ENCODE results near the gene MMD.
A peak's percentile ranks its signal among the peaks of the same experiment; 100 is the strongest.
"Not testable (repeated sequence)": the region's sequence is repeated elsewhere in the genome, so short reads cannot be mapped to it uniquely, and the experiment has no call there.

The MMD gene, protein sequence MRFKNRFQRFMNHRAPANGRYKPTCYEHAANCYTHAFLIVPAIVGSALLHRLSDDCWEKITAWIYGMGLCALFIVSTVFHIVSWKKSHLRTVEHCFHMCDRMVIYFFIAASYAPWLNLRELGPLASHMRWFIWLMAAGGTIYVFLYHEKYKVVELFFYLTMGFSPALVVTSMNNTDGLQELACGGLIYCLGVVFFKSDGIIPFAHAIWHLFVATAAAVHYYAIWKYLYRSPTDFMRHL

DNA sequence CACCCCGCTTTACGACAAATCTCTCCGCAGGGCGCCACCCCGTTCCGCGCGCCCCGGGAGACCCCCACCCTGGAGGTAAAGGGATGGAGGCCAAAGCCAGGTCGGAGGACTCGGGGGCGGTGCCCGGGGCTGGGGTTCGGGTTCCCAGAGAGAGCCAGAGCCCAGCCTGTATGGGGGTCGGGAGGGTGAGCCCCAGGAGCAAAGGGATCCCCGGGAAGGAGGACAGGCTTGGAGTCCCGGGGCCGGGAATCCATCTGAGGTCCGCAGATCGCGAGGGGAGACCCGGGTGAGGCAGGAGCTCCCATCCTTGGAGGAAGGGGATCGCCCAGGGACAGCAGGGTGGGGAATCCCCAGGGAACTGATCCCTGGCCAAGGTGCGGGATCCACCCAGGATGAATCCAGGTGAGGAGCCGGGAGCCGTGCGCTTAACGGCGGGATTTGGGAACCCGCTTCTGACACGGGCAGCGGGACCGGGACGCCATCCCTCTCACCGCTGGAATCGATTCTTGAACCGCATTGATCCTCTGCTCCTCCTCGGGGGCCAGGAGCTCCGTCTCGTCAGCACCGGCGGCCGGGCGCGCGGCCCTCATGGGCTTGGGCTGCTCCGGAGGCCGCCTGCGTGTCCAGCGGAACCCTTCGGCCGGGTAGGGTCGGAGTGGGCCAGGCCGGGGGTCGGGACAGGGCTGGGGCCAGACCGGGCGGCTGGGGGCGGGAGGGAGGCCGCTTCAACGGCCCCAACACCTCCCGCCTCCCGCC lies at the start of gene MMD:
Gene MMD (minus strand): TSS at position 657 of the 756 bp plus-strand sequence. CDS start 140 bp downstream, at position 517.
- peaks cover 45% of the 10 kb centered on the region for H3K4me1 ChIP-seq (ENCODE audit: control insufficient read depth, insufficient read depth, low read length)
- DNase-seq (ENCODE audit: low read depth) = peak; percentile 25

DNA sequence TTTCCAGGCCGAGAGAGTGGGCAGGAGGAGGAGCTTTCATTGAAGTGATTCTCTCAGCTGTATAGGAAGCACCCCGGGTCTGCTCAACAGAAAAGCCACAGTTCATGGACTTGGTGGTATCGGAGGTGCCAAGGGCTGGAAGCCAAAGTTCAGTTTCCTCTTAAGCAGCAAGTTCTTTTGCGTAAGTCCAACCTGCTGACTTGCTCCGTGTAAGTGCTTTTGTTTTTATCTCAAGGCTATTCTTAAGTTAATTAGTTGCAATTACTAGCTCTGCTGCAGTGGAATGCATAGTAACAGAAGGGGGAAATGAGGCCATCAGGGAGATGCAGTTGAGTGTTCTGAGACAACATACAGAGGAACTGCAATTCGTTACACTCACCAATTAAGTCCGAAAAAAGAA lies 45.0 kb upstream of the MMD start:
- Histone ChIP-seq H3K27me3 (replicated peaks; ENCODE audit: control insufficient read depth, insufficient read depth, low read length) (no peaks in the 10 kb centered on the region), H3K9me3 (ENCODE audit: control insufficient read depth, low read length) (no peaks in the 10 kb centered on the region), H3K4me3 (ENCODE audit: low read length) (no peak overlapping the region), H3K36me3 (ENCODE audit: control insufficient read depth, insufficient read depth, low read length, severe bottlenecking) (no peaks in the 10 kb centered on the region), H3K9ac (ENCODE audit: low read length) (no peak overlapping the region), H3K4me1 (ENCODE audit: control insufficient read depth, insufficient read depth, low read length) (peaks cover 14% of the 10 kb centered on the region)
- DNase-seq (ENCODE audit: low read depth) = no peak

More for the DNA sequence above, at the start of gene MMD:
- Histone ChIP-seq H3K36me3 (ENCODE audit: control insufficient read depth, insufficient read depth, low read length, severe bottlenecking) (no peaks in the 10 kb centered on the region), H3K4me3 (ENCODE audit: low read length) (peak within 1 kb of the TSS; percentile 98), H3K9me3 (ENCODE audit: control insufficient read depth, low read length) (no peaks in the 10 kb centered on the region), H3K9ac (ENCODE audit: low read length) (peak within 1 kb of the TSS; percentile 99), H3K27me3 (replicated peaks; ENCODE audit: control insufficient read depth, insufficient read depth, low read length) (no peaks in the 10 kb centered on the region)

DNA sequence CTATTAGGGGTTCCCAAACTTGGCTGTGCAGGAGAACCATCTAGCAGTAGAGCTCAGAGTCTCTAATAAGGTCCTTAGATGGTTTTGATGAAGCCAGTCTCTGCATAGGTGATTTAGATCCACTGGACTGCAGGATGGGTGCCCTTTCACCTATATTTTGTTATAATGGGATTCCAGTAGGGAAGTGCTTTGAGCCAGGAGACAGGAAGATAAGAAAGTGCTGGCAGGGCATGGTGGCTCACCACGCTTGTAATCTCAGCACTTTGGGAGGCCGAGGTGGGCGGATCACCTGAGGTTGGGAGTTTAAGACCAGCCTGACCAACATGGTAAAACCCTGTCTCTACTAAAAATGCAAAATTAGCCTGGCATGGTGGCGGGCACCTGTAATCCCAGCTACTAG lies 44.1 kb upstream of the MMD start:
- DNase-seq (ENCODE audit: low read depth) = not testable (repeated sequence)

DNA sequence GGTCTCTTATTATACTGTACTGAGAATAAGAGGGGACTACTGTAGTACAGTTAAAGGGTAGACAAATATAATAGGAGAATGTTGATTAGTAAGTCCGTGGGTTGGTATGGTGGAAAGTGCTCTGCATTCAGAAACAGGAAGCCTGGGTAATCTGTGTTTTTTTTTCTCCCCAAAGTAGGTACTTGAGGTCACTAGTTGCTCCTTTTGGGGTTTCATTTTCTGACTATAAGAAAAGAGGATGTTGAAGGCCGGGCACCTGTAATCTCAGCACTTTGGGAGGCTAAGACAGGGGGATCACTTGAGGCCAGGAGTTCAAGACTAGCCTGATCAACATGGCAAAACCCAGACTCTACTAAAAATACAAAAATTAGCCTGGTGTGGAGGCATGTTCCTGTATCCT lies 42.0 kb upstream of the MMD start:
- Histone ChIP-seq H3K27me3 (replicated peaks; ENCODE audit: control insufficient read depth, insufficient read depth, low read length) (no peaks in the 10 kb centered on the region), H3K9me3 (ENCODE audit: control insufficient read depth, low read length) (no peaks in the 10 kb centered on the region)

More for the DNA sequence above, 44.1 kb upstream of the MMD start:
- not testable (repeated sequence) for H3K9me3 ChIP-seq (ENCODE audit: control insufficient read depth, low read length); H3K27me3 ChIP-seq (replicated peaks; ENCODE audit: control insufficient read depth, insufficient read depth, low read length); H3K4me3 ChIP-seq (ENCODE audit: low read length); H3K36me3 ChIP-seq (ENCODE audit: control insufficient read depth, insufficient read depth, low read length, severe bottlenecking); H3K9ac ChIP-seq (ENCODE audit: low read length)
- H3K4me1 ChIP-seq (ENCODE audit: control insufficient read depth, insufficient read depth, low read length) = peaks cover 14% of the 10 kb centered on the region

DNA sequence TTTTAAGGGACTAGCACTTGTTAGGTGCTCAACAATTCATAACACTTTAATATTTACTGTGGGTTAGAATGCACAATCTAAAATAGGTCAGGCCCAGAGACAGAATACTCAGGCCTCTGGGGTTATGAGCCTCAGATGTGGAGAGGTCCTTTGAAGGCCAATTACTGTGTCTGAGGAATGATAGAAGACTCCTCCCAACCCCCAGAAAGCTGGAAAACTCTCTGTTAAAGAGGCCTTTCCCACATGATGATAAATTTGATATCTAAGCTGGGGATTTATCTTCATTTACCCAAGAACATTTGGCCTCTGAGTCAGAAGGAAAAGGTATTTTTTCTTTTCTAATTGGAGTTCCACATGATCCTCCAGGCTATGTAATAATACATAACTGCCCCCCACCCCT lies 41.1 kb upstream of the MMD start:
- Histone ChIP-seq H3K9me3 (ENCODE audit: control insufficient read depth, low read length) (no peaks in the 10 kb centered on the region), H3K4me1 (ENCODE audit: control insufficient read depth, insufficient read depth, low read length) (peaks cover 23% of the 10 kb centered on the region), H3K9ac (ENCODE audit: low read length) (no peak overlapping the region), H3K27me3 (replicated peaks; ENCODE audit: control insufficient read depth, insufficient read depth, low read length) (no peaks in the 10 kb centered on the region), H3K36me3 (ENCODE audit: control insufficient read depth, insufficient read depth, low read length, severe bottlenecking) (no peaks in the 10 kb centered on the region), H3K4me3 (ENCODE audit: low read length) (no peak overlapping the region)
- DNase-seq (ENCODE audit: low read depth) = no peak

More for the DNA sequence above, 42.0 kb upstream of the MMD start:
- no peak for DNase-seq (ENCODE audit: low read depth)
- Histone ChIP-seq H3K9ac (ENCODE audit: low read length) (no peak overlapping the region), H3K36me3 (ENCODE audit: control insufficient read depth, insufficient read depth, low read length, severe bottlenecking) (no peaks in the 10 kb centered on the region), H3K4me3 (ENCODE audit: low read length) (no peak overlapping the region), H3K4me1 (ENCODE audit: control insufficient read depth, insufficient read depth, low read length) (peaks cover 21% of the 10 kb centered on the region)

DNA sequence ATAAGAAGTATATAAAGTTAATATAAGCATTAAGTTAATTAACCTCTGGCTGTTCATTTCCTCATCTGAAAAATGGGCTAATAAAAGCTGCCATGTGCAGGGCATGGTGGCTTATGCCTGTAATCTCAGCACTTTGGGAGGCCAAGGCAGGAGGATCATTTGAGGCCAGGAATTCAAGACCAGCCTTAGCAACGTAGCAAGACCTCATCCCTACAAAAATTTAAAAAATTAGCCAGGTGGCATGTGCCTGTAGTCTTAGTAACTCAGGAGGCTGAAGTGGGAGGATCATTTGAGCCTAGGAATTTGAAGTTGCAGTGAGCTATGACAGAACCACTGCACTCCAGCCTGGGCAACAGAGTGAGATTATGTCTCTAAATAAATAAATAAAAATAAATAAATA lies 40.6 kb upstream of the MMD start:
- Histone ChIP-seq H3K27me3 (replicated peaks; ENCODE audit: control insufficient read depth, insufficient read depth, low read length) (no peaks in the 10 kb centered on the region), H3K9me3 (ENCODE audit: control insufficient read depth, low read length) (no peaks in the 10 kb centered on the region), H3K4me3 (ENCODE audit: low read length) (no peak overlapping the region), H3K9ac (ENCODE audit: low read length) (no peak overlapping the region), H3K4me1 (ENCODE audit: control insufficient read depth, insufficient read depth, low read length) (peaks cover 23% of the 10 kb centered on the region), H3K36me3 (ENCODE audit: control insufficient read depth, insufficient read depth, low read length, severe bottlenecking) (no peaks in the 10 kb centered on the region)
- no peak for DNase-seq (ENCODE audit: low read depth)

DNA sequence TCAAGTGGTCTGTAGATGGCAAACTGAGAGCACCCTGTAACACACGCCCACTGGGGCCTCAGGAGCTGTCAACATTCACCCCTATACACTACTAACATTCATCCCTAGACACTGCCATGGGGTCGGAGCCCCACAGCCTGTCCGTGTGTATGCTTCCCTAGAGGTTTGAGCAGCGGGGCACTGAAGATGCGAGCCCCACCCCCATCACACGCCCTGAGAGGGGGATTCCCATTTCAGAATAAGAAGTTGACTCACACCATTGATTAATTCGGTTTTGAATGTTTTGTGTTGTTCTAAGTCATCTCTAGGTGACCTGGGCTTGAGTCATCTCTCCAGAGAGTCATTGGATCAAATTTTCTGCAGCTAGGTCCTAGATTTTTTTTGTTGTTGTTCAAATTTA lies 37.3 kb upstream of the MMD start:
- peak overlapping the region; percentile 18 for H3K4me3 ChIP-seq (ENCODE audit: low read length)
- H3K9me3 ChIP-seq (ENCODE audit: control insufficient read depth, low read length) = no peaks in the 10 kb centered on the region
- peaks cover 50% of the 10 kb centered on the region for H3K4me1 ChIP-seq (ENCODE audit: control insufficient read depth, insufficient read depth, low read length)
- H3K36me3 ChIP-seq (ENCODE audit: control insufficient read depth, insufficient read depth, low read length, severe bottlenecking) = no peaks in the 10 kb centered on the region
- H3K27me3 ChIP-seq (replicated peaks; ENCODE audit: control insufficient read depth, insufficient read depth, low read length) = no peaks in the 10 kb centered on the region
- H3K9ac ChIP-seq (ENCODE audit: low read length) = no peak overlapping the region
- no peak for DNase-seq (ENCODE audit: low read depth)

DNA sequence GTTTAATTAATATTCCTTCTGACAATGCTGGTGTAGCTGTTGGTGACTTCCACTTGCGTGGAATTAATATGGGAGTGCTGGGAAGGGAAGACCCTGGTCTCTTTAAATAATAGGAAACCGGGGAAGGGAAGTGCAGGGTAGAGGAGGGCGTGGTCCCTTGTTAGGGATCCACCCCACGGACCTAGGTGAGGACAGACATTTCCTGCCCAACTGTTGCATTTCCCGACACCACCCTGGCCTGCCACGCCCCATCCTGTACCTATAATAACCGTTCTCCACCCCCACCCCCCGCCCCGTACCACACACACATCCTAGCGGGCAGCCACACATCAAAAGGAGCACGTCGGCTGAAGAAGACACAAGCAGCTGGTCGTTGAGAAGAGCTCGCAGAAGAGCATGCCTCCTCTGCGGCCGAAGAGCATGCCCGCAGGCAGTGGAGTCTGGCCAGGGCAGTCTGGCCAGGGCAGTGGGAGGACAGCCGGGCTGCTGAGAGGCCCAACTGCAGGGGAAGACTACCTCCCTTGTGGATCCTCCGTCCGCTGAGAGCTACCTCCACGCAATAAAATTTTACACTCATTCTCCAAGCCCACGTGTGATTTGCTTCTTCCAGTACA lies 36.8 kb upstream of the MMD start:
- DNase-seq (ENCODE audit: low read depth) = no peak
- Histone ChIP-seq H3K9ac (ENCODE audit: low read length) (no peak overlapping the region), H3K4me3 (ENCODE audit: low read length) (peak overlapping the region; percentile 18), H3K27me3 (replicated peaks; ENCODE audit: control insufficient read depth, insufficient read depth, low read length) (no peaks in the 10 kb centered on the region), H3K4me1 (ENCODE audit: control insufficient read depth, insufficient read depth, low read length) (peaks cover 55% of the 10 kb centered on the region), H3K36me3 (ENCODE audit: control insufficient read depth, insufficient read depth, low read length, severe bottlenecking) (no peaks in the 10 kb centered on the region), H3K9me3 (ENCODE audit: control insufficient read depth, low read length) (no peaks in the 10 kb centered on the region)

DNA sequence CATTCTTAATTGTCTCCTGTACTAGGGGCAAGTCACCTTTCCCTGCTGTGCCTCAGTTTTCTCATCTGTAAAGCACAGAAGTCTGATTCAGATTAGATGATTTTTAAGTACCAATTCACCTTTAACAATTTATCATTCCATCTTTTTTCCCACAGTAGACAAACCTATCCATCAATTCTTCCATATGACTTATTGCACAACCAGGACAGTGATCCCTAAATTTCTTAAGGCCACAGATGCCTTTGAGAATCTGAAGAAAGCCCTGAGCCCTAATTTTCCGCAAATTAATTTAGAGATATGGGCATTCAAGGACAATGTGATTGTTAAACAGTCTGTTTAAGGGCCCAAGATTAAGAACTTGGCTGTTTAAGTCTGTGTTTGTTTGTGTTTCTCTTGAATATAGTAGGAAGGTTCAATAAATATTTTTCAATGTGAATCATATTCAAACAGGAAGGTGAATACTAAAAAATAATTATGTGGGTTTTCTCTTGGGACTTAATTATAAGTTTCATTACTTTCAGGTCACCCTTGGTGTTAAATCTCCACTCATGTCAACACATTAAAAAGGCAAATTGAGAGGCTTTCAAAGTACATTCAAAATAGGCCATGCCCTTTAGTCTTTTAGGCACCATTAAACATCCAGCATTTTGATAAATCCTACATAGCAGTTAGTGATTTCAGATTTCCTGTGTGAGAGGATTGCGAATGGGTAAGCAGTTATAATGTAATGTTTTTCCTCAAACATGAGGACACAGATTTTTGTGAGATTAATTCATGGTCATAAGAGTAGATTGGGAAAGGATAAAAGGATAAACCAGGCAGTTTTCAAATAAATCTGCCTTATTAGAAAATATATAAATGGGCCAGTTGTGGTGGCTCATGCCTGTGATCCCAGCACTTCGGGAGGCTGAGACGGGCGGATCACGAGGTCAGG lies 34.9 kb upstream of the MMD start:
- no peak for DNase-seq (ENCODE audit: low read depth)
- Histone ChIP-seq H3K4me1 (ENCODE audit: control insufficient read depth, insufficient read depth, low read length) (peaks cover 65% of the 10 kb centered on the region), H3K9ac (ENCODE audit: low read length) (peak overlapping the region; percentile 47), H3K9me3 (ENCODE audit: control insufficient read depth, low read length) (no peaks in the 10 kb centered on the region), H3K27me3 (replicated peaks; ENCODE audit: control insufficient read depth, insufficient read depth, low read length) (no peaks in the 10 kb centered on the region), H3K36me3 (ENCODE audit: control insufficient read depth, insufficient read depth, low read length, severe bottlenecking) (no peaks in the 10 kb centered on the region), H3K4me3 (ENCODE audit: low read length) (no peak overlapping the region)

DNA sequence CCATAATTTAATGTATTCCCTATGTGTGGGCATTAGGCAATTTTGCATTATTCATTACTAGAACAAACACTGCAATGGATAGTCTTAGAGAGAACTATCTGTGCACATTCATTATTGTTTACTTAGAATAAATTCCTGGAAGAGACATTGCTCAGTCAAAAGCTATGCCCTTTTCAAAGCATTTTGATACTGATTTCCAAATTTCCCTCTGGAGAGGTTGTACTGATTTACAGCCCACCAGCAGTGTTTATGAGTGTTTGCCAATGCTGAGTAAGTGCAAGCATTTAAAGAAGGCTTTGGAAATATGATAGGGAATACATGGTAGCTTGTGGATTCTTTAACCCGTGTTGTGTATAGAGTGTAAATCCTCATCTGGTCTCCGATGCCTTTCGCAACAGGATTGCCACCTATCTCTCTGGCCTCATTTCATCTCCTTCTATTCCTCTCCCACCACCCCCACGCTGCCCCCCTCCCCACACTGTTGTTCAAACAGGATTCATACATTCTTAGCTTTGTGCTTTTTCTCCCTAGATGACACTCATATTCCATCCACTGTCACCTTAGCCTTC lies 33.4 kb upstream of the MMD start:
- peak; percentile 69 for DNase-seq (ENCODE audit: low read depth)
- Histone ChIP-seq H3K9me3 (ENCODE audit: control insufficient read depth, low read length) (no peaks in the 10 kb centered on the region), H3K36me3 (ENCODE audit: control insufficient read depth, insufficient read depth, low read length, severe bottlenecking) (no peaks in the 10 kb centered on the region), H3K4me1 (ENCODE audit: control insufficient read depth, insufficient read depth, low read length) (peaks cover 71% of the 10 kb centered on the region), H3K4me3 (ENCODE audit: low read length) (peak overlapping the region; percentile 46), H3K27me3 (replicated peaks; ENCODE audit: control insufficient read depth, insufficient read depth, low read length) (no peaks in the 10 kb centered on the region), H3K9ac (ENCODE audit: low read length) (peak overlapping the region; percentile 71)

Data from adipocyte (in vitro differentiated cells).